ENCODE results near the gene E2F7. TPM values are rescaled to one million over a fixed set of nuclear protein-coding genes. Genes with fewer than 3 reads are reported as not detected.

Gene E2F7
- total and polyA plus RNA-seq, 2 donors (not counting 3 experiments of a cell fraction or from before 2014, with no cell fraction given) = 4.7 to 19.8 TPM

DNA sequence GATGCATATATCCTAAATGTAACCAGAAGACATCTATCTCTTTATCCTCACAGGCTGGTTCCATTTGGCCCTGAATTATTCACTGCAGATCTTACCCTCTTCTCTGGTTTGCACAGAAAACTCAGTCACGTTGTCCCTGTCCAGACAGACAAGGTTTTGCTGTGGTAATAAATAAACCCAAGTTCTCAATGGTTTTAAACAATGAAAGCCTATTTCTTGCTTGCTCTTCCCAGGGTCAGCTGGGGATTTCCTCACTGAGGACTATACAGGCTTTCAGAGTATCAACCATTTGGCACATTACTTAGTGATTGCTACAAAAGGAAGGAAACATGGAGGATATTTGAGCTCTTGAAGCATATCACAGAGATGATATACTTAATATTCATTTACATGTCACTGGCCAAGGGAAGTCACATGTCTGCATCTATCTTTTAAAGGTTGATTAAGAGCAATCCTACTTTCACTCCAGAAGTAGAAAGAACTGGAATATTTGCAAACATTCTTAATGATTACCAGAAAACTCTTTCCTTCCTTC, 24.4 kb upstream of the E2F7 start:
- Histone ChIP-seq H3K4me2 (ENCODE audit: insufficient read depth, low read length) (no peak overlapping the region), H3K4me1 (ENCODE audit: control insufficient read depth, extremely low read depth, insufficient read depth, low read length) (no peaks in the 10 kb centered on the region), H3K9me1 (replicated peaks; ENCODE audit: control insufficient read depth, extremely low read depth, insufficient read depth, low read length) (no peaks in the 10 kb centered on the region), H3K27me3 (ENCODE audit: control insufficient read depth in 2 of 2, insufficient read depth in 2 of 2, low read length in 2 of 2) (no peaks in the 10 kb centered on the region), H4K20me1 (replicated peaks; ENCODE audit: control insufficient read depth, extremely low read depth, insufficient read depth, low read length) (no peaks in the 10 kb centered on the region), H2AFZ (ENCODE audit: low read depth, low read length) (no peak overlapping the region), H3K27ac (ENCODE audit: insufficient read depth, low read depth, low read length) (no peak overlapping the region), H3K9me3 (replicated peaks; ENCODE audit: control insufficient read depth, insufficient read depth, low read length) (no peaks in the 10 kb centered on the region), H3K4me3 (replicated peaks in 1 of 3; ENCODE audit: insufficient read depth in 1 of 3, low read depth in 1 of 3, low read length in 3 of 3) (no peak overlapping the region), H3K9ac (replicated peaks; ENCODE audit: extremely low read depth, insufficient read depth, low read length) (no peak overlapping the region), H3K36me3 (ENCODE audit: control insufficient read depth in 2 of 2, extremely low read depth in 1 of 2, insufficient read depth in 2 of 2, low read length in 2 of 2) (no peaks in the 10 kb centered on the region), H3K79me2 (ENCODE audit: control insufficient read depth, insufficient read depth, low read length) (no peaks in the 10 kb centered on the region)
- dilution Hi-C loops (cut with MboI; ENCODE audit: extremely low pct_ligation_motif_present, low sequenced_read_pairs) (no loop called here), intact Hi-C loops (cut with micrococcal nuclease) (no loop called here)
- CTCF ChIA-PET = no interaction called here
- BruUV-seq (replicated peaks) = no TSS peak
- DNase-seq (ENCODE audit: low read depth, low spot score) (no peak), FAIRE-seq (no peak)
- POLR2A ChIA-PET = no interaction called here
- no peak for TF ChIP-seq MYC (IDR thresholded peaks at IDR 0.05; ENCODE audit: low read depth, low read length)
- TF ChIP-seq FOS (IDR thresholded peaks at IDR 0.05; ENCODE audit: borderline replicate concordance, insufficient read depth, low read length) = no peak
- TF ChIP-seq MAX (IDR thresholded peaks at IDR 0.05; ENCODE audit: insufficient read depth, insufficient read length) = no peak
- no peak for TF ChIP-seq GATA2 (IDR thresholded peaks at IDR 0.05; ENCODE audit: insufficient read depth, insufficient read length, low read depth, low read length)
- no peak for TF ChIP-seq POLR2A (IDR thresholded peaks at IDR 0.05; ENCODE audit: low read depth, low read length)
- TF ChIP-seq POLR2AphosphoS5 (IDR thresholded peaks at IDR 0.05; ENCODE audit: insufficient read depth, low read depth, low read length) = no peak
- TF ChIP-seq CTCF (IDR thresholded peaks at IDR 0.05; ENCODE audit: extremely low read depth in 1 of 2, insufficient read depth in 1 of 2, low read depth in 1 of 2, low read length in 2 of 2) = no peak
- TF ChIP-seq EZH2 (IDR thresholded peaks at IDR 0.05; ENCODE audit: borderline replicate concordance, low read depth, low read length, severe bottlenecking) = no peak
- TF ChIP-seq JUN (IDR thresholded peaks at IDR 0.05; ENCODE audit: borderline replicate concordance, insufficient read depth, insufficient read length, low read depth) = no peak
